HCT116 (cell line): ENCODE data around the gene ACTRT2.

ENCODE experiments used
- CEBPB ChIP-seq: IDR thresholded peaks from 2 replicates; pipeline ENCODE4 v1.6.1; 2012; ENCODE audit warnings: low read depth
- CTCF ChIP-seq, 3 experiments: fragments of 200-600 bp in 1 of 3; sonication (generic) in 1 of 3; IDR thresholded peaks in 2 of 3; conservative IDR thresholded peaks in 1 of 3; 2 replicates each; pipeline ENCODE4 v1.5.1; 2012 to 2017; ENCODE audit warnings: low read depth in 2 of 3, low read length in 2 of 3, antibody characterized with exemption in 1 of 3, borderline replicate concordance in 1 of 3, control low read depth in 1 of 3, mild to moderate bottlenecking in 1 of 3, mixed read lengths in 1 of 3, mixed run types in 1 of 3, moderate library complexity in 1 of 3; ENCODE audit not compliant: insufficient read depth in 1 of 3
- EGR1 ChIP-seq: IDR thresholded peaks from 2 replicates; pipeline ENCODE4 v1.6.1; 2012; ENCODE audit warnings: low read depth
- EZH2 ChIP-seq: fragments of 200-600 bp; sonication (generic); IDR thresholded peaks from 2 replicates; pipeline ENCODE4 v1.6.1; 2017; ENCODE audit warnings: antibody characterized with exemption, mixed run types
- EZH2phosphoT487 ChIP-seq: fragments of 200-600 bp; IDR thresholded peaks from 2 replicates; pipeline ENCODE4 v1.6.1; 2018; ENCODE audit warnings: antibody characterized with exemption, borderline replicate concordance
- MAX ChIP-seq: IDR thresholded peaks from 2 replicates; pipeline ENCODE4 v1.6.1; 2012
- POLR2A ChIP-seq: IDR thresholded peaks from 2 replicates; pipeline ENCODE4 v1.7.0; 2011; ENCODE audit warnings: borderline replicate concordance; ENCODE audit not compliant: insufficient read depth, insufficient read length; ENCODE audit errors: extremely low read depth
- RAD21 ChIP-seq: IDR thresholded peaks from 2 replicates; pipeline ENCODE4 v1.6.1; 2012; ENCODE audit warnings: low read depth, mild to moderate bottlenecking
- SP1 ChIP-seq: IDR thresholded peaks from 2 replicates; pipeline ENCODE4 v1.6.1; 2012; ENCODE audit warnings: low read depth
- SRF ChIP-seq: IDR thresholded peaks from 2 replicates; pipeline ENCODE4 v1.6.1; 2012; ENCODE audit warnings: low read depth
- TF ChIP-seq, protein P1 (sequence below): IDR thresholded peaks from 2 replicates; pipeline ENCODE4 v1.6.1; 2011; ENCODE audit warnings: mild to moderate bottlenecking, low read length, moderate library complexity; ENCODE audit not compliant: insufficient replicate concordance; ENCODE audit errors: extremely low read depth

DNA sequence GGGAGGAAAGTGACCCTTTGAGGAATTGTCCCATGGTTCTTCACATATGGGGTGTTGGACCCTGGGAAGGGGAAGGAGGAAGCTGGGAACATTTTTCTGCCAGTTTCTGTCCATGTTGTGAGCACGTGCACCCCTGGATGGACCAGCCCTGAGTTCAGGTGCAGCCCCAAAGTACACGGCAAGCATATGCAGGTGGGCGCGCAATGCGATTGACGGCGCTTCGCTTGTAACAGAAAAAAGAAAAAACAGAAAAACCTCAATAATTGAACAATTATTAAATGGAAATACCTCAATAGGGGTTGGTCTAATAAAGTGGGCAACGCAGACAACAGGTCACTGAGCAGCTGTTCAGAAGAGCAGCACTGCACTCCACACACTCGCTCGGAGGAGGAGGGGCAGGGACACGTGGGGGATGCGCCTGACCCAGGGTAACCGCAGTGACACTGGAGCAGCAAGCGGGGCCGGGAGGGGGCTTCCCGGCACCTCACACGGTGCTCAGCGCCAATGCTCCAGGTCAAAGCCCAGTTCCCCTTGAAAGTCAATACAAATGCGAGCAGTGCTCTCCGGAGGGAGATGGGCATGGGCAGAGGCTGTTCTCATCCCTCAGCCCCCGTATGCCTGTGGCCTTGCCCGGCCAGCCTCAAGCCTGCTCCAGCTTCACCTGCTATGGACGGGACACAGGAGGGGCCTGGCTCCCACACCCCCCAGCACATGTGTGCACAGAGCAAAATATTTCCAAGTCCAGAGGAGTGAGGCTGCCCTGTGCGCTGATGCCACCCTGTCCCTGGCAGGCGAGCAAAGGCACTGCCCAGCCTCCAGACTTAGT, 6.6 kb upstream of the ACTRT2 start:
- TF ChIP-seq SP1 (no peak), CTCF (IDR thresholded peaks at IDR 0.05 in 2 of 3, conservative IDR thresholded peaks at IDR 0.05 in 1 of 3; ENCODE audit: borderline replicate concordance in 1 of 3, insufficient read depth in 1 of 3, low read depth in 2 of 3, low read length in 2 of 3) (no peak), SRF (no peak), MAX (no peak), CEBPB (no peak), EZH2 (no peak), EZH2phosphoT487 (no peak), EGR1 (no peak), POLR2A (no peak), RAD21 (no peak)
- TF ChIP-seq, protein P1, sequence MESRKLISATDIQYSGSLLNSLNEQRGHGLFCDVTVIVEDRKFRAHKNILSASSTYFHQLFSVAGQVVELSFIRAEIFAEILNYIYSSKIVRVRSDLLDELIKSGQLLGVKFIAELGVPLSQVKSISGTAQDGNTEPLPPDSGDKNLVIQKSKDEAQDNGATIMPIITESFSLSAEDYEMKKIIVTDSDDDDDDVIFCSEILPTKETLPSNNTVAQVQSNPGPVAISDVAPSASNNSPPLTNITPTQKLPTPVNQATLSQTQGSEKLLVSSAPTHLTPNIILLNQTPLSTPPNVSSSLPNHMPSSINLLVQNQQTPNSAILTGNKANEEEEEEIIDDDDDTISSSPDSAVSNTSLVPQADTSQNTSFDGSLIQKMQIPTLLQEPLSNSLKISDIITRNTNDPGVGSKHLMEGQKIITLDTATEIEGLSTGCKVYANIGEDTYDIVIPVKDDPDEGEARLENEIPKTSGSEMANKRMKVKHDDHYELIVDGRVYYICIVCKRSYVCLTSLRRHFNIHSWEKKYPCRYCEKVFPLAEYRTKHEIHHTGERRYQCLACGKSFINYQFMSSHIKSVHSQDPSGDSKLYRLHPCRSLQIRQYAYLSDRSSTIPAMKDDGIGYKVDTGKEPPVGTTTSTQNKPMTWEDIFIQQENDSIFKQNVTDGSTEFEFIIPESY: no peak
